ENCODE data around the gene LHX4. TPM values are rescaled to one million over a fixed set of nuclear protein-coding genes. Genes with fewer than 3 reads are reported as not detected.

The LHX4 gene
- total and polyA plus RNA-seq, 8 donors: 0.03 to 4.8 (median 4.1) TPM

DNA sequence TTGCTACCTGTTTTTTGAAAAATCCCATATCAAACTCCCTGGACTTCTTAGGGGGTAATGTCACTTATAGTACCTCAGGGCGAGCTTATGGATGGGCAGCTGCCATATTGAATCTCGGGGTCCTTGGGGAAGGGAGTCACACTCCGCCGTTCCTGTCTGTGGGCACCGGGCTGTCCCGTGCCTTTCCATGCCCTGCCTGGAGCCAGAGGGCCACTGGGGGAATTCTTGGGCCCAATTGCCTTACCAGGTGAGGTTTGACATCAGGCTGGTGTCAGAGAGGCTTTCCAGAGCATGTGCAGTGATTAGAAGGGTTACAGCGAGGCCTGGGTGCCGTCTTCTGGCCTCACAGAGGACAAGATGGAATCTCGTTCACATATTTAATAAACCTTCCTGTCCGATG, 46.6 kb upstream of the LHX4 start:
- intact Hi-C loops (cut with DNase I): loop anchor here in 1 of 2 donors (10.0 kb wide), 1 partner anchor 301 kb away; no protein-coding TSS in a partner anchor
- Histone ChIP-seq H3K4me1 (no peaks in the 10 kb centered on the region), H3K36me3 (peaks cover 0 to 98% of the 10 kb centered on the region in 2 donors), H3K27me3 (no peaks in the 10 kb centered on the region), H3K9me3 (no peaks in the 10 kb centered on the region), H3K4me3 (no peak overlapping the region), H3K27ac (no peak overlapping the region)
- ATAC-seq (no peak), DNase-seq (peak in 1 of 4 donors; percentile 4)
- TF ChIP-seq, protein P1, sequence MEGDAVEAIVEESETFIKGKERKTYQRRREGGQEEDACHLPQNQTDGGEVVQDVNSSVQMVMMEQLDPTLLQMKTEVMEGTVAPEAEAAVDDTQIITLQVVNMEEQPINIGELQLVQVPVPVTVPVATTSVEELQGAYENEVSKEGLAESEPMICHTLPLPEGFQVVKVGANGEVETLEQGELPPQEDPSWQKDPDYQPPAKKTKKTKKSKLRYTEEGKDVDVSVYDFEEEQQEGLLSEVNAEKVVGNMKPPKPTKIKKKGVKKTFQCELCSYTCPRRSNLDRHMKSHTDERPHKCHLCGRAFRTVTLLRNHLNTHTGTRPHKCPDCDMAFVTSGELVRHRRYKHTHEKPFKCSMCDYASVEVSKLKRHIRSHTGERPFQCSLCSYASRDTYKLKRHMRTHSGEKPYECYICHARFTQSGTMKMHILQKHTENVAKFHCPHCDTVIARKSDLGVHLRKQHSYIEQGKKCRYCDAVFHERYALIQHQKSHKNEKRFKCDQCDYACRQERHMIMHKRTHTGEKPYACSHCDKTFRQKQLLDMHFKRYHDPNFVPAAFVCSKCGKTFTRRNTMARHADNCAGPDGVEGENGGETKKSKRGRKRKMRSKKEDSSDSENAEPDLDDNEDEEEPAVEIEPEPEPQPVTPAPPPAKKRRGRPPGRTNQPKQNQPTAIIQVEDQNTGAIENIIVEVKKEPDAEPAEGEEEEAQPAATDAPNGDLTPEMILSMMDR (IDR thresholded peaks at IDR 0.05): no peak

GRCh38 chr1:180184041-180184440, 46.0 kb upstream of the LHX4 start:
- Histone ChIP-seq H3K4me1 (no peaks in the 10 kb centered on the region), H3K4me3 (no peak overlapping the region), H3K27me3 (no peaks in the 10 kb centered on the region), H3K27ac (no peak overlapping the region), H3K9me3 (no peaks in the 10 kb centered on the region), H3K36me3 (peaks cover 0 to 99% of the 10 kb centered on the region in 2 donors)
- intact Hi-C loops (cut with DNase I): loop anchor here in 1 of 2 donors (10.0 kb wide), 1 partner anchor 301 kb away; no protein-coding TSS in a partner anchor
- no peak for ATAC-seq
- peak in 1 of 4 donors; percentile 11 for DNase-seq
- TF ChIP-seq, protein P1 (IDR thresholded peaks at IDR 0.05): no peak

DNA sequence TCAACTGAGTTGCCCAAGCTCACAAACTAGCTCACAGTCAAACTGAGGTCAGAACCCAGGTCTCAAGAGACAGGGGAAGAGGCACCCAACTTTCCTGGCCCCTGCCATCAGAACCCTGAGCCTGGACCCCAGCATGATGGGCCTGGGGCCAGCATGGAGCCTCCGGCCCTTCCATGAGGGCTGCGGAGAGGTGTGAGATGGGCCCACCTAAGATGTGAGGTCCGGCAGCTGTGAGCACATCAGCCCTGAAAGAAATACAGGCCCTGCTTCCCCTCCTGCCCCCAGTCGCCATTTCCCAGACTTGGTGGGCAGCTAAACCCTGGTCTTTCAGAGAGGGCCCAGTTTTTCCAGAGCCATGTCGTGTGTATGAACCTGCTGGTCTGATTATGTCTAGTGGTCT, 44.8 kb upstream of the LHX4 start:
- no peak overlapping the region for H3K4me3 ChIP-seq
- H3K27me3 ChIP-seq: no peaks in the 10 kb centered on the region
- TF ChIP-seq, protein P1 (IDR thresholded peaks at IDR 0.05): no peak
- DNase-seq (no peak), ATAC-seq (no peak)
- peaks cover 0 to 98% of the 10 kb centered on the region in 2 donors for H3K36me3 ChIP-seq
- H3K9me3 ChIP-seq: no peaks in the 10 kb centered on the region
- no peaks in the 10 kb centered on the region for H3K4me1 ChIP-seq
- H3K27ac ChIP-seq: no peak overlapping the region
- intact Hi-C loops (cut with DNase I): loop anchor here in 1 of 2 donors (10.0 kb wide), 1 partner anchor 300 kb away; no protein-coding TSS in a partner anchor

DNA sequence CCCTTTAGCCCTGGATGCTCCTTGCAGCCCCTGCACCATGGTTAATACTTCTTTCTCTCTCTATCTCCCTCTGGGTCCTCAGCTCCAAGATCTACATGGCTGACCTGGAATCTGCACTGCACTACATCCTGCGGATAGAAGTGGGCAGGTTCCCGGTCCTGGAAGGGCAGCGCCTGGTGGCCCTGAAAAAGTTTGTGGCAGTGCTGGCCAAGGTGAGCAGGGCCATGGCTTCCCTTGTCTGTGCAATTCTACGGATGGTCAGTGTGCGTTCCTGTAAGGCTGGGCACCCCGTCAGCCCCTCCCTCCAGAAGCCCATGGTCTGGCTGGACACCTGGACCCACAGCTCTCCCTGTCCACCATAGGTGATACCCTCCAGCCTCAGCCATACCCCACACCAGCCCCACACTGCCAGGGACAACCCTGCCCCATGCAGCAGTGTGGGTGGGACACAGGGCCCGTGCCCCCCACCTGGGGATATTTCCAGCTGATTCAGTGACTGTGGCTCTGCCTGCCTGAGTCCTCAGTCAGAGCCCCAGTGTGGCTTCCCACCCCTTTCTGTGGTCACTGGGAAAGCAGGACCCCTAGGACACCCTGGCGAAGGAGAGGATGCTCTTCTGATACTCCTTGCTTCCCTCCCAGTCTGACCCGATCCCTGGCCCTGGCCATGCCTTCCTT, 44.0 kb upstream of the LHX4 start:
- DNase-seq (no peak), ATAC-seq (no peak)
- Histone ChIP-seq H3K4me3 (no peak overlapping the region), H3K27ac (no peak overlapping the region), H3K4me1 (no peaks in the 10 kb centered on the region), H3K27me3 (no peaks in the 10 kb centered on the region), H3K36me3 (peaks cover 0 to 99% of the 10 kb centered on the region in 2 donors), H3K9me3 (no peaks in the 10 kb centered on the region)
- intact Hi-C loops (cut with DNase I): loop anchor here in 1 of 2 donors (10.0 kb wide), 1 partner anchor 299 kb away; no protein-coding TSS in a partner anchor
- TF ChIP-seq, protein P1 (IDR thresholded peaks at IDR 0.05): no peak

GRCh38 chr1:180186831-180187230, 43.2 kb upstream of the LHX4 start:
- Histone ChIP-seq H3K4me1 (no peaks in the 10 kb centered on the region), H3K4me3 (no peak overlapping the region), H3K9me3 (no peaks in the 10 kb centered on the region), H3K27ac (no peak overlapping the region), H3K36me3 (peaks cover 0 to 99% of the 10 kb centered on the region in 2 donors), H3K27me3 (no peaks in the 10 kb centered on the region)
- no peak for ATAC-seq
- TF ChIP-seq, protein P1 (IDR thresholded peaks at IDR 0.05): no peak
- DNase-seq: no peak
- intact Hi-C loops (cut with DNase I): loop anchor here in 1 of 2 donors (10.0 kb wide), 1 partner anchor 298 kb away; no protein-coding TSS in a partner anchor
